ENCODE results near the gene ADRB1. TPM values are rescaled to one million over a fixed set of nuclear protein-coding genes. Genes with fewer than 3 reads are reported as not detected.

ADRB1 gene
- total and polyA plus RNA-seq, 2 of the 13 experiments (the other 11 are each of a cell fraction or from before 2014, with no cell fraction given) = 0.07 TPM; not detected in 1

DNA sequence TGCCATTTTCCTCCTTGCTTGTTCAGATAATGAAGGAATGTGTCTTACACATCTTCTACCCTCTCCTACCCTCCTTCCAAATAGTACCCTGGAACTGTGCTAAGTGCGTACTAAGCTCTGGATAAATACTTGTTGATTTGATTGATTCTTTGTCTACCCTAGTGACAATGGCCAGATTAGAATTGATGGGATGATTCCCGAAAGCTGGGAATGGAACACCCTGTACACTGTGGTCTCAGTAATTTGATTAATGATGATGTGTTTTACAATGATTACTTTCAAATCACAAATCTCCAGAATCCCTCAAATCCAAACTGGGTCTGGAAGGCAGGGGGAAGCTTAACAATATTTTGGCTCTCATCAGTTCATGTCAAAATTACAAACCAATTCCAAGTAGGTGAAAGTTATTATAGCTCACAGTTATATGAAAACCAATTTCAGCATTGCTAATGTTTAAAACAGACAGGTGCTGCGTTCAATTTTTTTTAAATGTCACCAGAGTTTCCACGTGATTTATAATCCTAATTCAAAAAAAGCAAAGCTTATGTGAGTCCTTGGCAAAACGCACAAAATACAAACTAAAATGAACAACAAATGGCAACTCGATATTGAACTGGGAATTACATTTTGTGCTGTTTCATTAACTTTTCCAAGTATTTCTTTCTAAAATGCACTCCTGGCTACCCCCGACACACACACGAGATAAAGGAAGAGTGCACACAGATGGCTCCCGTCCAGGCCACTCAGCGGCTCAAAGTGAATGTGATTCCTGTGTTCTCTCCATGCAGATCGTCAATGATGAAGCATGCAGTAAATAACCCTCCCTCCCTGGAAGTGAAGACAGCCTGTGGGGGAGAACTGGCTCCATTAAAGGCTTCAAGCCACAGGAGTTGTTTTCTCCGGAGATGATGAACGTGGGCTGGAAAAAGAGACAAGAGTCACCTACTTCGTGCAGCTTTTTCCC is 21.7 kb upstream of the ADRB1 start:
- H3K79me2 ChIP-seq (ENCODE audit: insufficient read depth, low read length) = no peaks in the 10 kb centered on the region
- H3K4me1 ChIP-seq (ENCODE audit: insufficient read depth, low read length) = peaks cover 8% of the 10 kb centered on the region; the same call in 1 of the 2 replicates
- FAIRE-seq = no peak
- 33% methylated on average over 14 of the region's 14 CpGs for WGBS (ENCODE audit: low lambda C conversion rate)
- H3K9ac ChIP-seq (ENCODE audit: insufficient read depth, low read depth, low read length) = no peak overlapping the region
- no peak for ATAC-seq
- POLR2A ChIA-PET = no interaction called here
- in situ Hi-C loops (cut with HindIII; ENCODE audit: extremely low pct_ligation_motif_present, low pct_unique_long_range_greater_than_20kb) = no loop called here
- H4K20me1 ChIP-seq (ENCODE audit: insufficient read depth, low read length) = no peaks in the 10 kb centered on the region
- BruUV-seq (replicated peaks) = no TSS peak
- no peak for TF ChIP-seq ZNF841 (CRISPR knock-in tag; IDR thresholded peaks at IDR 0.05; ENCODE audit: borderline replicate concordance)
- TF ChIP-seq IKZF4 (CRISPR knock-in tag; IDR thresholded peaks at IDR 0.05; ENCODE audit: borderline replicate concordance, low read depth, not compliant biosample characterization) = no peak
- no peak for TF ChIP-seq ZNF598 (CRISPR knock-in tag; IDR thresholded peaks at IDR 0.05; ENCODE audit: borderline replicate concordance)
- no peak for TF ChIP-seq ZNF431 (CRISPR knock-in tag; IDR thresholded peaks at IDR 0.05; ENCODE audit: borderline replicate concordance, low read depth)
- no peak for TF ChIP-seq SETDB1 (CRISPR knock-in tag; IDR thresholded peaks at IDR 0.05; ENCODE audit: borderline replicate concordance)
- CTCF ChIA-PET (ENCODE audit: low intra/inter-chr PET ratio, low total read pairs) = no interaction called here
- no peak overlapping the region for H2AFZ ChIP-seq (ENCODE audit: low read length)
- H3K4me2 ChIP-seq (ENCODE audit: low read depth, low read length) = no peak overlapping the region
- H3K9me3 ChIP-seq (ENCODE audit: low read length) = no peaks in the 10 kb centered on the region
- H3K36me3 ChIP-seq (replicated peaks in 1 of 2; ENCODE audit: control insufficient read depth in 1 of 2, insufficient read depth in 2 of 2, low read length in 2 of 2) = no peaks in the 10 kb centered on the region
- H3K27ac ChIP-seq (ENCODE audit: extremely low read length, insufficient read depth, low read length) = no peak overlapping the region
- no peak overlapping the region for H3K4me3 ChIP-seq (replicated peaks in 1 of 3; ENCODE audit: insufficient read depth in 1 of 3, low read depth in 2 of 3, low read length in 3 of 3)
- no peak for DNase-seq (ENCODE audit: low spot score)
- intact Hi-C loops (cut with micrococcal nuclease; ENCODE audit: unreplicated experiment) = no loop called here
- H3K27me3 ChIP-seq (ENCODE audit: control insufficient read depth in 1 of 2, insufficient read depth in 2 of 2, low read length in 2 of 2) = peaks cover 0 to 3% of the 10 kb centered on the region in 2 experiments; a peak in 2 of 5 replicates

Data from HepG2 (cell line).